Ramos (cell line): ENCODE data around the gene ATP8B3.

ENCODE experiments used
- in situ Hi-C: fragments of 300-500 bp; cut with MboI; formaldehyde crosslinking; loops from one replicate; pipeline ENCODE4 v1.14.3; 2022; ENCODE audit warnings: low sequenced_read_pairs; ENCODE audit not compliant: unreplicated experiment

The ATP8B3 gene

DNA sequence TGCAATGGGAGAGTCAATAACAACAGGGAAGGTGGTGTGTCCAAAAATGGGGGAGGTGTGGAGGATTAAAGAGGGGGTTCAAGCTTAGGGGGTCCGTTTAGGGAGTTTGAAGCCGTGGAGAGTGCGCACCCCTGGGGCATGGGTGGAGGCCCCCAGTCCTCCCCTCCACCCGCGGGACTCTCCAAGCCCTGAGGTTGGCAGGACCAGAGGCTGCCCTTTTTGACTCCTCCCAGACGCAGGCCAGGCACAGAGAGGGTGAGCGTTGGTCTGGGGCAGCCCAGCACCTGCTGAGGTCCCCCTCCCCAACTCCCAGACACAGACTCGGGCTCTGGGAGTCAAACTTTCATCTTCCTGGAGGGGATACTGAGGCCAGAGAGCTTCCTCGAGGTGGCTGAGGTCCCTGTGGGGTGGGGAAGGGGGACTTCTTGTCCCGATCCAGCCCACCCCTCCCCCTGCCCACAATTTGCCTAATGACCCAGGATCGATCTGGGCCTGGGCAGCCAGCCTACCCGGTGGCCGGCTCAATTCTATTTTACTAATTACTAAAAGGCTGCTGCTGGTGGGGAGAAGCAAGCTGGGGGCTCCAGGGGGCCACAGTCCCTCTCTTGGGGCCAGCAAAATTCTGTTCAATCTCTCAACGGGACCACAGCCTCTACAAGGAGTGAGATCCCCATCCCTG, 61.6 kb downstream of the ATP8B3 start:
- in situ Hi-C loops: no loop called here

DNA sequence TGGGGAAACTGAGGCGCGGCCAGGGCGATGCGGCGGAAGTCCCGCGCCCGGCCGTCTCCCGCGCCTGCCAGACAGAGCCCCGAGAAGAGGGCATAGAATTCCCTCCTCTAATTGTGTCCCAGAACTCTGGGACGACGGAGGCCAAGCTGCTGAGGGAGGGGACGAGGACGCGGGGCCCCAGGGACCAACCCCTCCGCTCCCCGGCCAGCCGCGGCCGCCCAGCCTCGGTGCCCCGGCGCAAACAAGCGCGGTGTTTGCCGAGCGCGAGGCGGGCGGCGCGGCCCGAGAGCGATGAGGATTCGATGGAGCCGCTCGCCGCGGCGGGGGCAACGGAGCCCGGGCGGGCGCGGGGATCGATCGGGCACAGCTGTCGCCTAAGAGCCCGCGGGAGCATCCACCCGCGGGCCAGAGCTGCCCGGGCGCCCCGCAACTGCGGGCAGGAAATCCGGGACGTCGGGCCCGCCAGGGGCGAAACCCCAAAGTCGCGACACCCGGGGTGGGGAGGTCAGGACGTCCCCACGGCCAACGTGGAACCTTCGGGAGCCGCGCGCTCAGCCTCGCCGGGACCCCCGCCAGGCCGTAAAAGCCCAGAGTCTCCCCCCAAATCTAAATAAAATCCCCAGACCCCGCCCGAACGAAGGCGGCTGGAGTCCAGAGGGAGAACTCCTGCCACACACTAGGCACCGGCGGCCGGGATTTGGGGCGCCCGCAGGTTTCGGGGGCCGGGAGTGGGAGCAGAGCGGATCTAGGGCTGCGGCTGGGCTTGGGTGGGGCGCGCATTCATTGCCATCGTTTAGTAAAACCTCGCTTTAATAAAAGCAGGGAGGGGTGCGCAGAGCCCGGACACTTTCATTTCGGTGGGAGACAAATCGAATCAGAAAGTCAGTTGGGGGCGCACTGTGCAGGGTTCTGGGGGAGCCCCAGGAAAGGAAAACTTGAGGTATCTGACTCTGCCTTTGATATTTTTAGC, 62.4 kb downstream of the ATP8B3 start:
- in situ Hi-C loops: no loop called here

DNA sequence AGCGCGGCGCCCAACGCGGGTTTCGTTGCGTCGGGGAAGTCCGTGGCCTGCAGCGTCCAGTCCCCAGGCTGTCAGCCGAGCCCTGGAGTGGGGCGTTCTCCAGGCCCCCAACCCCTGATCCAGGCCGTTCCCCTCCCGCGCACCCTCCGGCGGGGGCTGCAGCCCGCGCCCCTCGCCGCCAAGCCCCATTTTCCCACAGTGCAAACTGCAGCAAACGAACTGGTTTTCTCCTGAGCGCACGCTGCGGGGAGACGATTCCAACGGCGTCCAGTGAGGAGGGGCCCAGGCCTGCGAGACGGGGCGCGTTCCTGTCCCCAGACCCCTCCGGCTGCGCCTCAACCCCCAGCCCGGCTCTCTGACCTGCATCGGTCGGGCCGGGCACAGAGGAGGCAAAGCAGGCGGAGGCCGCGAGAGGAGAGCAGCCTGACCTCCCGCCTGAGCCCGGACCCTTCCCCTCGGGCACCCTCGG, 63.2 kb downstream of the ATP8B3 start:
- in situ Hi-C loops: no loop called here

DNA sequence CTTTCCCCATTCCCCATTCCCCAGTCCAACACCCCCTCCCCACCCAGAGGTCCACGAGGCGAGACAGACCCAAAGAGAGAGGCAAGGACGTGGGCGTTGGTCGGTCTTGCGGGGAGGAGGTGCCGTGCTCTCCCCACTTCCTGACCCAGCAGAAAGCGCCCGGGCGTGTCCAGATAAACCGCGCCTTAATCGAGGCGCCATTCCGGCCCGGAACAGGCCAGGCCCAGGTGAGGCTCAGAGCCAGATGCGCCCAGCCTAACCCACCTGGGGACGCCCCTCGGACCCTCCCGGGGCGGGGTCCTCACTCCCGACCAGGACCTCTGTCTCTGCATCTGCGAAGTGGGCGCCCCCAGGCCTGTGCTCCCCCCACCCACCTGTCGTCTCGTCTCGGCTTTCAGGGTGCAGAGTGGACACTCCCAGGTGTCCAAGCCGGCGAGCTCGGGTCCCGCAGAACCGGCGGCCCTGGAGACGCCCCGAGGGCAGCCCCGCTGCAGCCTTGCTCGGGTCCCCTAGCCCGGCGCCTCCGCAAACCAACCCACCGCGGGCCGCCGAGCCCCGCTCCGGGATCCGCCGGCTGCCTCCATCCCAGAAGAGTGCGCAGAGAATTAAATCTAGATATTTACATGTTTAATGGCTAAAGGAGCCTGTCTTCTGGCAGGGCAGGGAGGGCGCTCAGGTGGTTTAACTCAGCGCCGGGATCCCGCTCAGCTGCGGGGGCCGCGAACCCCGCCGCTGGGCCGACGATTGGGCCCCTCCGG, 63.8 kb downstream of the ATP8B3 start:
- in situ Hi-C loops: no loop called here

DNA sequence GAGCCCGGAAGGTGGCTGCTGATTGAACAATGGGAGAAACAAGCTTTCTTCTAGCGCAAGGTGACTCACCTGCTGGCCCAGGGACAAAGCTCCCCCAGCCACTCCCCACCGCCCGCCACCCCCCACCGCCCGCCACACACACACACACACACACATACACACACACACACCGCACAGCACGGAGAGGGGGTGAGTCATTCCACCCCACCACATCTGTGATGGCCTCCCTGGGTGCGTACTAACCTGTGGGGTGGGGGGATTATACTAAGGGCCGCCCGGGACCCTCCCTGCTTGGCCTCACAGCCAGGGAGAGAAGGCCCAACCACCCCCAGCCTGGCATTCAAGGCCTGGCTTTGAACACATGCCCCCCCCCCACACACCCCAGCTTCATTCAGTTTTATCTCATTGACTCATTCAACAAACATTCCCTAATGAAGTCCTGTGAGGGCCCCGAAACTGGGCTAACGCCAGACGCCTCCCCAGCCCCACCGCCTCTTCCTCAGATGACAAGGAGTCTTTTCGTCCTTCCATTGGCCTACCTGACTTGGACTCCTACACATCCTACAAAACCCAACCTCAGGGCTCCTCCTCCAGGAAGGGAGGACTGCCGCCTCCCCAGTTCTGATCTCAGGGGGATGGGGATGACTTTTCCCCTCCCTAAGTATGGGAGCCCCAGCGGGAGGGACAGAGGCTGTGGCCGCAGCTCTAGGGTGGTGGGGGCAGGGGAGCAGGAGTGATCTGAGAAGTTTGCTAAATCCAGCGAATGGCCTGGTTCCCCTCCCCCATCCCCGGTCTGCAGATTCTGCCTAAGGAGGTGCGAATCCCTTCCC, 64.6 kb downstream of the ATP8B3 start:
- in situ Hi-C loops: no loop called here

DNA sequence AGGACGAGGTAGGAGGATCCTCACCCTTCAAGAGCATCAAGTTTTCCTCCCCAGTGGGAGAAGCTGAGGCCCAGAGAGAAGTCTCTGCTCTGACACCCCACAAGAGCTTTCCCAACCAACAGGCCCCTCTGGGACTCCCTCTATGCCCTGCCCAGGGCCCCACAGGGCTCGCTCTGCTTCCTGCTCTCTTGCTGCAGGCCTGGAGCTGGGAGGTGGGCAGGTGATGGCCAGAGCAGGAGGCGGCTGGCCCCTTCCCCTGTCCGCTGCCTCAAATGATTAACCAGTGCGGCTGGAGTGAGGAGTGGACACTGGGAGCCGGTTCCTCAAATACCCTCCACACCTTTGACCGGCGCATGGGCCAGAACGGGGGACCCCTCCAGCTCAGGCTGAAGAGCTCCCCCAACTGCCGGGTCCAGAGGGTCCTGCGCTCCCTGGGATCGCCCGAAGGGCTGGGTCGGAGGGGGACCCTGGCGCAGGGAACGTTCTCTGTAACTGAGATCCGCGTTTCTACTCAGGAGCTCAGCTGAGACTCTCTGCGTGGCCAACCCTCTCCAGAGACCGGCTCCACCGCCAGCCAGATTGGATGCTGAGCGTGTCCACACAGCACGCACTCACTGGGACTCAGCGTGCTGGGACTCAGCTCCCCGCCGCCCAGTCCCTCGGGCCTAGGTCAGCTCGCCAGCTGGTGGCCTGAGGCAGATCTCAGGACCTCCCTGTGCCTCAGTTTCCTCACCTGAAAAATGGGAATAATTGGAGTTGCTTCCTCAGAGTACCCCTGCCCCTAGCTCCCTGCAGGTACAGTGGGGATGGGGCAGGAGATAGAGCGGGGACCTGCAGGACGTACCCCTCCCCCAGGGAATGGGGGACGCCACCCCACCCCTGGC, 65.4 kb downstream of the ATP8B3 start:
- in situ Hi-C loops: no loop called here

DNA sequence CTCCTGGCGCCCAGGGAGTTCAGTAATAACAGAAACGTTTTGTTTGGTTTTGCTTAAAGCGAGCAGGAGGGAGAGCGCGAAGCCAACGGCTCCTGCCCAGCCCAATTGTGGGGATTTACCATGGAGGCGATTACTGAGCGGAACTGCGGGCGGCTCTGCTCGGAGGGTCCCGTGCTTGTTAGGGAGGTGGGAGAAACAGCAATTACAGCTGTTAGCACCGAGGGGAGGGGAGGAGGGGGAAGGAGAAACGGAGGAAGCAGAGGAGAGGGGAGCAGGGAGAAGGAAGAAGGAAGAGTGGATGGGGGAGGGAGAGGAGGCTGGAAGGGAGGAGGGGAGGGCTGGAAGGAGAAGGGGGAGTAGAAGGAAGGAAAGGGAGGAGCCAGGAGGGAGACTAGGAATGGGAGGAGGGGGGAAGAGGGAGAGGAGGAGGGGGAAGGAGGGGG, 66.5 kb downstream of the ATP8B3 start:
- in situ Hi-C loops: no loop called here

DNA sequence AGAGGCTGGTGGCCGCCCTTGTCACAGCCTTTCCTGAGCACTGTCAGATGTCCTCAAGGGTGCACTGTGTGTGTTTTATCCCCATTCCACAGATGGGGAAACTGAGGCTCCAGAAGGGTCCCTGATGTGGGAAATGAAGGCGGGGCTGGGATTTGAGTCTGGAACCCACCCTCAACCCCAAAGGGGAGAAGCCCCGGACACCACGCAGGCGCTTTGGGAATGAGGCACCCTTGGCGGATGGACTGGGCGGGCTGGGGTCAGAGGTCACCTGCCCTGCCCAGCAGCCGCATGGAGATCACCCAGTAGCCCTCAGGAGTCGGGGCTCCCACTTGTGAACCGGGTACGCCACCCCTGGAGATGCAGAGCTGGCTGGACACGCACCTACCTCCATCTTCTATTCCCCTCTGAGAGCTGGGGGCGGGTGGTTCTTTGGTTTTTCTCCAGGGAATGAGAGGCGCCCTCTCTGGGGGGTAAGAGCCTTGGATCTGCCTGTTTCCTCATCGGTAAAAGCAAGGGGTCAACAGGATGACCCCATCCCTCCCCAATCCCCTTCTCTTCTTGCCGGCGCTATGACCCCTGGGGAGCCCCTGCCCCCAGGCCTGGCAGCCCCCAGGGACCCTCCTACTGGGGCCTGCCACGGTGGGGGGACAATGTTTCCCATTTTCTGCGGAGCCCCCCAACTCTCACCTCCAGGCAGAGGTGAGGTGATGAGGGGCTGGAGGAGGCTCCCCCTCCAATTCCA, 67.1 kb downstream of the ATP8B3 start:
- in situ Hi-C loops: no loop called here

DNA sequence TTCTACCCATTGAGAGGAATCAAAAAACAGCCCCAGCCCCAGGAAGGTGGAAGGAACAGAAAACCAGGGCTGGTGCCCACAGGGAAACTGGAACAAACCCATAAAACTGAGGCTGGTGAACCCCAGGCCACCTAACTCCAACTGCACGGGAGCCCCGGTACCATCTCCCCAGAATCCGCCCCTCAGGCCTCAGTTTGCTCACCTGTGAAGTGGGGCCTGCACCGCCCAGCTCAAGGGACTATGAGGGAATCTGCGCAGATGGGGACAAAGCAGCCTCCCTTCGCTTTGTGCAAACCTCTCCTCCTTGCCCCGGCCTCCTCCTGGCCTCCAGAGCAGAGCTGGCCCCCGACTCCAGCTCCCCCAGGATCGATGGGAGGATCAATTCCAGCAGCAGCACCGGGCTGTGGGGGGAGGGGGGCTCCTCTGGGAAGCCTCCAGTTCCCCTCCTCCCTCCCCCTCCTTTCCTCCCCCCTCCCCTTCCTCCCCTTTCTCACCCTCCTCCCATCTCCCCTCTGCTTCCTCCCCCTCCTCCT, 67.9 kb downstream of the ATP8B3 start:
- in situ Hi-C loops: no loop called here

DNA sequence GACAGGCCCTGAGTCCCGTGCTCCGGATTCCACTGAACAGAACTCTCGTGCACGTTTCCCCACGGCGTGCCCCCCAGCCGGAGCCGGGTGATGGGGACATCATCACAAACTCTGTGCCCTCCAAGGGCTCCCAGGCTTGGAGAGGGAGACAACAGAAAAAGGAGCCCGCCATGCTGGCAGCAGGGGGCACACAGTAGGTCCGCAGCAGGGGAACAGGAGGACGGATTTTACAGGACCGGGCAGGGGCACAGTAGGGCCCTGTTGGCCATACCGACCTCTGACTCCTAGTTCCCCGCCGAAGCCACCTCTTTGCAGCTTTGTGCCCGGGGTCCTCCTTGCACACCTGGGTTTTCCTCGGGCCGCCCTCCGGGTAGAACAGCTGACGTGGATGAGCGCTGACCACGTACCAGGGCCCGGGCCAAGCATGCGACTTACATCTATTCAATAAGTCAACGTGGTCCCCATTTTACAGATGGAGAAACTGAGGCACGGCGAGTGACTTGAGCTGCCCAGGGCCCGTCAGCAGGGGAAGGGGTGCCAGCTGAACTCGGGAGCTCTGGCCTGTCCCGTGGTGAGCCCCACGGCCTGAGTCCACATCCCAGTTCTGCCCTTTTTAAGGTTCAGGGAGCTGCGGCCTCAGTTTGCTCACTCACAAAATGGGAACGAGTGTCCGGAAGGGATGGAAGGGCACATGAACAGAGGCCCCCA, 68.9 kb downstream of the ATP8B3 start:
- in situ Hi-C loops: no loop called here

DNA sequence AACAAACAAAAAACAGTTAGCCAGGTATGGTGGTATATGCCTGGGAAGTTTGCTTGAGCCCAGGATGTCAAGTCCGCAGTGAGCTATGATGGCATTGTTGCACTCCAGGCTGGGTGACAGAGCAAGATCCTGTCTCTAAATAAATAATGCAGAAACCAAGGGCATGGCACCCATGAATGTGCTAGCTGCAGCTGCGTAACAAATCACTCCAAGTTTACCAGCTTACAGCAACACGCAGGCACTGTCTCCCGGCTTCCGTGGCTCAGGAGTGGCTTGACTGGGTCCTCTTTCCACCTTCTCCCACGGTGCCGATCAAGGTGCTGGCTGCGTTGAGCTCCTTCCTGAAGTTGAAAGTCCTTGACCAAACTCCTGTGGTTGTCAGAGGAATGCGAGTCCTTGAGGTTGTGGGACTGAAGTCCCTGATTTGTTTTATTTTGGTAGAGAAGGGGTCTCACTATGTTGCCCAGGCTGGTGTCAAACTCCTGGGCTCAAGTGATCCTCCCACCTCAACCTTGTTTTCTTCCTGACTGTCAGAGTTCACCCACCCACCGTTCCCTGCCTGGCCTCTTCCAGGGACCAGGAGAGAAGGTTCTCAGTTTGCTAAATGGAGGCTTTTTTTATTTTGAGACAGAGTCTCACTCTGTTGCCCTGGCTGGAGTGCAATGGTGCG, 72.0 kb downstream of the ATP8B3 start:
- in situ Hi-C loops: no loop called here

DNA sequence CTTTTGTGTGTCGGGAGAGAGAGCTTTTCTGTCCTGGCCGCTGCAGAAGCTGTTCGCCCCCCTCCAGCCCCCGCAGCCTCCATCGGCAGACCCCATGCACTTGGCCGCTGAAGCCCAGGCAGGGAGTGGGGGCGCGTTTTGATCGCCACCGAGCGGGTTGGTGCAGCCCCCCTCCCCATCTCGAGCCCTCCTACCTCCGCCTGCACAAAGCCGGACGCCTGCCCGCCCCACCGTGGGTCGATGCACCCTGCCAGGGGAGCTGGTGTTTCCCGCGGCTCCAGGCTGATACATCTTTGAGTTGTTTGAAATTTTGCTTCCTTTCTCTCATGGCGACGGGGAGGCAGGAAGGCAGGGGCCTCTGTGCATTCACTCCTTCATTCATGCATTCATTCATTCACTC, 75.1 kb downstream of the ATP8B3 start:
- in situ Hi-C loops: no loop called here

DNA sequence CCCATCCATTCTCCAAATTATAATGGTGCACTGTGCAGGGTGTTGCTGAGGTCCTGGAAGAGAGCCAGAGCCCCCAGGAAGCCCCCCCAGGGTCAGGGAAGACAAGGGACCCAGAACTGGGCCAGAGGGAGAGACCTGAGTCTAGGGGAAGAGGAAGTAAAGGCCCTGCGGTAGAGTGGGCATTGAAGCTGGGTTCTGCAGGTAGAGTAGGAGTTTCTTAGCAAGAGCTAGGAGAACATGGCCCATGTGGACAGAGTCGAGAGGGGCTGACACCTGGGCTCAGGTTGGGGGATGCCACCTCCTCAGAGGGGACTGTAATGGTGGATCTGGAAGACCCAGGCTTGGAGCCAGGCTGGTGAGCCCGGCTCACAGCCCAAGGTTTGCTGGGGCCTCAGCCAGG, 75.8 kb downstream of the ATP8B3 start:
- in situ Hi-C loops: no loop called here

DNA sequence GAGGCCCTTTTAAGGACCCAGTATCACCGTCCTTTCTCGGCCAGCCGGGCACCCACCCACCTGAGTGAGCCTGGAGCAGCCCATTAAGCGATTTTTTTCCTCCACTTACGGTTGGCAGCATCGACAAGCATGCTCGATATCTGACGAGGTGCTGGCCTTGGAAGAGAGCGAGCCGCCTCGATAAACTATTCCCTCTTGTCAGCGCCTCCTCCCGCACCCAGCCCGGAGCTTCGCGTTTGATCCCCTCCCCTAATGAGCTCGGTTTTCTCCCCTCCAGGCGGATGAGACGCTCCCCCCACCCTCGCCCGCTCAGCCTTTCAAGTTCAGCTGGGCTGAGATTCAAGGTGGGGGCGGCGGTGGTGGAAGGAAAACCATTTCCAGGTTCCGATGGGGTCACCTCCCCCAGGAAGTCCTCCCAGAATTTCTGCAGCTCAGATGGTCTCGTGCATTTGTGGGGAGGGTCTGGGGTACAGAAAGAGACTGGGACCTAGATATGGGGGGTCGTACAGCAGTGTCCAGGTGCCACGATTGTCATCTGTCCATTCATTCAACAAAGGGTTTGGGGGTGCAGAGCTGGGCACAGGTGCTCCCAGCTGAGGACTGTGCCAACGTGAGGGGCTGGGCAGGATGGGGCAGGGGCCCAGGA, 77.6 kb downstream of the ATP8B3 start:
- in situ Hi-C loops: no loop called here
